Measurements from ENCODE around the gene MCL1.

Gene MCL1

DNA sequence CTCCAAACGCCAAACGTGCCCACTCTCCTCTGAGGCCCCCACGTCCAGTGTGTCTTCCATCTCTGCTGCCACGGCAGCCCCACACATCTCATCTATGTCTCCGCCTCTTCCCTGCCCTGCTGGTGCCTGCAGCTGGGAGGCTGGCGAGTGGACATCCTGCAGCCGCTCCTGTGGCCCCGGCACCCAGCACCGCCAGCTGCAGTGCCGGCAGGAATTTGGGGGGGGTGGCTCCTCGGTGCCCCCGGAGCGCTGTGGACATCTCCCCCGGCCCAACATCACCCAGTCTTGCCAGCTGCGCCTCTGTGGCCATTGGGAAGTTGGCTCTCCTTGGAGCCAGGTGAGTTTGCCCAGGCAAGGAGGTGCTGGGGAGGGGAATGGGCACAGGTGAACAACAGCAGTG, 21.6 kb downstream of the MCL1 start:
- no peak overlapping the region for H3K4me3 ChIP-seq (ENCODE audit: control insufficient read depth, low read depth, low read length)
- no peak for DNase-seq (ENCODE audit: low read depth)
- TF ChIP-seq, protein P1, sequence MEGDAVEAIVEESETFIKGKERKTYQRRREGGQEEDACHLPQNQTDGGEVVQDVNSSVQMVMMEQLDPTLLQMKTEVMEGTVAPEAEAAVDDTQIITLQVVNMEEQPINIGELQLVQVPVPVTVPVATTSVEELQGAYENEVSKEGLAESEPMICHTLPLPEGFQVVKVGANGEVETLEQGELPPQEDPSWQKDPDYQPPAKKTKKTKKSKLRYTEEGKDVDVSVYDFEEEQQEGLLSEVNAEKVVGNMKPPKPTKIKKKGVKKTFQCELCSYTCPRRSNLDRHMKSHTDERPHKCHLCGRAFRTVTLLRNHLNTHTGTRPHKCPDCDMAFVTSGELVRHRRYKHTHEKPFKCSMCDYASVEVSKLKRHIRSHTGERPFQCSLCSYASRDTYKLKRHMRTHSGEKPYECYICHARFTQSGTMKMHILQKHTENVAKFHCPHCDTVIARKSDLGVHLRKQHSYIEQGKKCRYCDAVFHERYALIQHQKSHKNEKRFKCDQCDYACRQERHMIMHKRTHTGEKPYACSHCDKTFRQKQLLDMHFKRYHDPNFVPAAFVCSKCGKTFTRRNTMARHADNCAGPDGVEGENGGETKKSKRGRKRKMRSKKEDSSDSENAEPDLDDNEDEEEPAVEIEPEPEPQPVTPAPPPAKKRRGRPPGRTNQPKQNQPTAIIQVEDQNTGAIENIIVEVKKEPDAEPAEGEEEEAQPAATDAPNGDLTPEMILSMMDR (conservative IDR thresholded peaks at IDR 0.05; ENCODE audit: control insufficient read depth, insufficient read depth, low read depth, low read length) = no peak

- H3K4me3 ChIP-seq (ENCODE audit: control insufficient read depth, low read depth, low read length) = no peak overlapping the region
- TF ChIP-seq, protein P1 (conservative IDR thresholded peaks at IDR 0.05; ENCODE audit: control insufficient read depth, insufficient read depth, low read depth, low read length) = no peak
- no peak for DNase-seq (ENCODE audit: low read depth)
Observed at GRCh38 chr1:150557065-150557600, 22.3 kb downstream of the MCL1 start.

DNA sequence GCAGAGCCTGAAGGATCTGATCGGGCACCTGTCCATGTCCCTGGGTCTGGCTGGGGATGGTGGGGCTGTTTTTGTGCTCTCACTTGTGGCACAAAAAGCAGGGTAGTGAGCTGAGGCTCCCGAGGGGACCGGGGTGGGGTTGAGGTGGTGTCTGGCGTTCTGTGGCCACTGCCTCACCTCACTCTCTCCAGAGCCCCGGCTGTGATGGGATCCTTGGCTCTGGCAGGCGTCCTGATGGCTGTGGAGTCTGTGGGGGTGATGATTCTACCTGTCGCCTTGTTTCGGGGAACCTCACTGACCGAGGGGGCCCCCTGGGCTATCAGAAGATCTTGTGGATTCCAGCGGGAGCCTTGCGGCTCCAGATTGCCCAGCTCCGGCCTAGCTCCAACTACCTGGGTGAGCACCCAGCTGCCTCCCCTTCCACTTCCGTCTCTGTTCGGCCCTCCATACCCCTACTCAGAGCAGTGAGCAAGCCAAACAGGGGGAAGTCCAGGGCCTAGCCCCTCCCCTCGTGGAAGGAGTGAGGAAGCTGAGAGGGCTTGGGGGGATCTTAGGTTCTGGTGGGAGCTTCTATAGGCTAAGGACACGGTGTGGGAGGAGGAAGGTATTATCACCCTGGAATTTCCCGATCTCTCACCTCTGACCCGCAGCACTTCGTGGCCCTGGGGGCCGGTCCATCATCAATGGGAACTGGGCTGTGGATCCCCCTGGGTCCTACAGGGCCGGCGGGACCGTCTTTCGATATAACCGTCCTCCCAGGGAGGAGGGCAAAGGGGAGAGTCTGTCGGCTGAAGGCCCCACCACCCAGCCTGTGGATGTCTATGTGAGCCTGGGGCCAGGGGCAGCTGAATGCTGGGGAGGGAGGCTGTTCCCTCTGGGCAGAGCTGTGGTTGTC, 23.2 kb downstream of the MCL1 start:
- TF ChIP-seq, protein P1 (conservative IDR thresholded peaks at IDR 0.05; ENCODE audit: control insufficient read depth, insufficient read depth, low read depth, low read length) = no peak
- DNase-seq (ENCODE audit: low read depth) = no peak
- H3K4me3 ChIP-seq (ENCODE audit: control insufficient read depth, low read depth, low read length) = no peak overlapping the region

DNA sequence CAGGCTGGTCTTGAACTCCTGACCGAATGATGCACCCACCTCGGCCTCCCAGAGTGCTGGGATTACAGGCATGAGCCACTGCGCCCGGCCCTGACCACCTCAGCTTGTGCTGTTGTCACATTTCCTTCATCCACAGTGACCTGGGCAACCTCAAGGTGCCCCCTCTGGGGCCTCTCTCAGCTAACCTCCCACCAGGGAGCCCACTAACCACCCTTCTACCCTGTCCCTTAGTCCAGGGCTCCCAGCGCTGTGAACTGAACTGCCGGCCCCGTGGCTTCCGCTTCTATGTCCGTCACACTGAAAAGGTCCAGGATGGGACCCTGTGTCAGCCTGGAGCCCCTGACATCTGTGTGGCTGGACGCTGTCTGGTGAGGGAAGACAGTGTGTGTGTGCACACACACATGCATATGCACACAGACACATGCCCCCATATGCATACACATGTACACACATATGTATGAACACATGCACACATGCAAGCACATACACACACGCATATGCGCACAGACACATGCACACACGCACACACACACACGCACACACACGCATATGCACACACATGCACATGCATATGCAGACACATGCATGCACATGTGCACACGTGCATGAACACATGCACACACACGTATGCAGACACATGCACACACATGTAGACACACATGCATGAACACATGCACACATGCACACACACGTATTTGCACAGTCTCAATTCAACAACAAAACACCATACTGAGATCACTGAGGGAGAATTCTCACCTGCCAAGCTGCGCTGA, 24.0 kb downstream of the MCL1 start:
- DNase-seq (ENCODE audit: low read depth) = no peak
- no peak overlapping the region for H3K4me3 ChIP-seq (ENCODE audit: control insufficient read depth, low read depth, low read length)
- TF ChIP-seq, protein P1 (conservative IDR thresholded peaks at IDR 0.05; ENCODE audit: control insufficient read depth, insufficient read depth, low read depth, low read length) = no peak

DNA sequence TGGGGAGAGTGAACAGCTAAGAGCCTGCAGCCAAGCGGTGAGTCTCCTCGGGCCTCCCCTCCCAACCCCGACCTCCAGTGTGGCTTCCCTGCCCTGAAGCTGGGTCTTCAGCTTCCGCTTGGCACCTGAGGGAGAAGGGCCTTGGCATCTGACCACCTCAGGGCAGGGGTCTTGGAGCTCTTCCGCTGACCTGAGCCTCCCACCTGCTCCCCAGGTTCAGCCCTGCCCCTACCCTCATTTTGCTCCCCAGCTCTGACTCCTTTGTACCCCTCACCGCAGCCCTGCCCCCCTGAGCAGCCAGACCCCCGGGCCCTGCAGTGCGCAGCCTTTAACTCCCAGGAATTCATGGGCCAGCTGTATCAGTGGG, 25.3 kb downstream of the MCL1 start:
- DNase-seq (ENCODE audit: low read depth) = no peak
- TF ChIP-seq, protein P1 (conservative IDR thresholded peaks at IDR 0.05; ENCODE audit: control insufficient read depth, insufficient read depth, low read depth, low read length) = no peak
- no peak overlapping the region for H3K4me3 ChIP-seq (ENCODE audit: control insufficient read depth, low read depth, low read length)

DNA sequence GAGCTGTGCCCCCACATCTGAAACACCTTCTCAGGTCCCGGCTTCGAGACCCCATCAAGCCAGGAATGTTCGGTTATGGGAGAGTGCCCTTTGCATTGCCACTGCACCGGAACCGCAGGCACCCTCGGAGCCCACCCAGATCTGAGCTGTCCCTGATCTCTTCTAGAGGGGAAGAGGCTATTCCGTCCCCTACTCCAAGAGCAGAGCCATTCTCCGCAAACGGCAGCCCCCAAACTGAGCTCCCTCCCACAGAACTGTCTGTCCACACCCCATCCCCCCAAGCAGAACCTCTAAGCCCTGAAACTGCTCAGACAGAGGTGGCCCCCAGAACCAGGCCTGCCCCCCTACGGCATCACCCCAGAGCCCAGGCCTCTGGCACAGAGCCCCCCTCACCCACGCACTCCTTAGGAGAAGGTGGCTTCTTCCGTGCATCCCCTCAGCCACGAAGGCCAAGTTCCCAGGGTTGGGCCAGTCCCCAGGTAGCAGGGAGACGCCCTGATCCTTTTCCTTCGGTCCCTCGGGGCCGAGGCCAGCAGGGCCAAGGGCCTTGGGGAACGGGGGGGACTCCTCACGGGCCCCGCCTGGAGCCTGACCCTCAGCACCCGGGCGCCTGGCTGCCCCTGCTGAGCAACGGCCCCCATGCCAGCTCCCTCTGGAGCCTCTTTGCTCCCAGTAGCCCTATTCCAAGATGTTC, 25.9 kb downstream of the MCL1 start:
- TF ChIP-seq, protein P1 (conservative IDR thresholded peaks at IDR 0.05; ENCODE audit: control insufficient read depth, insufficient read depth, low read depth, low read length) = no peak
- no peak overlapping the region for H3K4me3 ChIP-seq (ENCODE audit: control insufficient read depth, low read depth, low read length)
- DNase-seq (ENCODE audit: low read depth) = no peak

Data from fibroblast of mammary gland (primary cell).